GM23338 (cell line): Measurements from ENCODE around the gene CDKAL1. TPM values are rescaled to one million over a fixed set of nuclear protein-coding genes. Genes with fewer than 3 reads are reported as not detected.

Experiments used
- ATAC-seq: fragments of 200-7000 bp; cut with Tn5 transposase; 3 replicates; pipeline ENCODE4 v1.9.1; 2020
- DNase-seq: peaks from one replicate; pipeline ENCODE4 v3.0.0-alpha.2; 2015; ENCODE audit warnings: low spot score
- H2AFZ ChIP-seq: fragments of 200-600 bp; sonication (generic); 2 replicates; pipeline ENCODE4 v1.8.0; 2016; ENCODE audit warnings: antibody characterized with exemption, mild to moderate bottlenecking, moderate library complexity
- H3F3A ChIP-seq: fragments of 200-600 bp; sonication (generic); replicated peaks from 2 replicates; pipeline ENCODE4 v1.8.0; 2017; ENCODE audit warnings: antibody characterized with exemption, mixed run types, low read depth
- H3K27ac ChIP-seq: fragments of 200-600 bp; sonication (generic); 2 replicates; pipeline ENCODE4 v1.6.1; 2016; ENCODE audit warnings: low read depth
- H3K27me3 ChIP-seq: fragments of 200-600 bp; sonication (generic); 2 replicates; pipeline ENCODE4 v1.8.0; 2016; ENCODE audit warnings: mild to moderate bottlenecking, mixed run types, moderate library complexity; ENCODE audit not compliant: insufficient read depth
- H3K36me3 ChIP-seq: fragments of 200-600 bp; sonication (generic); 2 replicates; pipeline ENCODE4 v1.8.0; 2016; ENCODE audit warnings: mild to moderate bottlenecking; ENCODE audit not compliant: insufficient read depth
- H3K4me1 ChIP-seq: fragments of 200-600 bp; sonication (generic); 2 replicates; pipeline ENCODE4 v1.8.0; 2016; ENCODE audit warnings: mild to moderate bottlenecking, moderate library complexity; ENCODE audit not compliant: insufficient read depth
- H3K4me2 ChIP-seq: fragments of 200-600 bp; sonication (generic); 2 replicates; pipeline ENCODE4 v1.7.1; 2017; ENCODE audit warnings: mixed run types
- H3K4me3 ChIP-seq: fragments of 200-600 bp; sonication (generic); 2 replicates; pipeline ENCODE4 v1.6.1; 2016; ENCODE audit warnings: mixed run types
- H3K79me2 ChIP-seq: fragments of 200-600 bp; sonication (generic); replicated peaks from 2 replicates; pipeline ENCODE4 v1.8.0; 2017; ENCODE audit warnings: mild to moderate bottlenecking; ENCODE audit not compliant: insufficient read depth
- H3K9me2 ChIP-seq: fragments of 200-600 bp; sonication (generic); 2 replicates; pipeline ENCODE4 v1.8.0; 2017; ENCODE audit not compliant: insufficient read depth
- H4K20me1 ChIP-seq: fragments of 200-600 bp; sonication (generic); replicated peaks from 2 replicates; pipeline ENCODE4 v1.8.0; 2017; ENCODE audit warnings: mild to moderate bottlenecking; ENCODE audit not compliant: insufficient read depth
- H3K27ac Mint-ChIP-seq: 2 replicates; pipeline ENCODE4 v1.8.0; 2020; ENCODE audit warnings: inconsistent platforms, mild to moderate bottlenecking, moderate library complexity, mixed read lengths
- H3K27me3 Mint-ChIP-seq: 3 replicates; pipeline ENCODE4 v1.8.0; 2022; ENCODE audit warnings: low read depth, mild to moderate bottlenecking, moderate library complexity, mixed read lengths, inconsistent platforms; ENCODE audit not compliant: insufficient read depth, poor library complexity
- H3K36me3 Mint-ChIP-seq: 3 replicates; pipeline ENCODE4 v1.8.0; 2021; ENCODE audit warnings: low read depth, mild to moderate bottlenecking, inconsistent platforms, moderate library complexity, mixed read lengths
- H3K4me1 Mint-ChIP-seq: 3 replicates; pipeline ENCODE4 v1.8.0; 2020; ENCODE audit warnings: mild to moderate bottlenecking, inconsistent platforms, mixed read lengths
- H3K4me3 Mint-ChIP-seq: 3 replicates; pipeline ENCODE4 v1.8.0; 2021; ENCODE audit warnings: moderate library complexity, mild to moderate bottlenecking, inconsistent platforms, mixed read lengths
- H3K9me3 Mint-ChIP-seq: 3 replicates; pipeline ENCODE4 v1.8.0; 2020; ENCODE audit warnings: moderate library complexity, mild to moderate bottlenecking, inconsistent platforms, mixed read lengths
- CTCF ChIP-seq, 2 experiments: fragments of 200-600 bp in 1 of 2; sonication (generic) in 1 of 2; conservative IDR thresholded peaks; 2 replicates each; pipeline versions ENCODE4 v1.5.1 to v1.6.1; 2016 to 2017; ENCODE audit warnings: antibody characterized with exemption in 2 of 2, low read depth in 2 of 2, mild to moderate bottlenecking in 2 of 2, moderate library complexity in 1 of 2
- EZH2 ChIP-seq: fragments of 200-600 bp; sonication (generic); IDR thresholded peaks from one replicate; pipeline ENCODE4 v1.8.0; 2017; ENCODE audit warnings: antibody characterized with exemption, mild to moderate bottlenecking, low read depth; ENCODE audit not compliant: unreplicated experiment
- EZH2phosphoT487 ChIP-seq: fragments of 200-600 bp; sonication (generic); IDR thresholded peaks from one replicate; pipeline ENCODE4 v1.8.1; 2018; ENCODE audit warnings: antibody characterized with exemption; ENCODE audit not compliant: unreplicated experiment
- NANOG ChIP-seq: IDR thresholded peaks from 2 replicates; pipeline ENCODE4 v1.6.1; 2016; ENCODE audit warnings: antibody characterized with exemption, borderline replicate concordance
- ZNF114 ChIP-seq: fragments of 250-450 bp; sonication (Bioruptor Pico); IDR thresholded peaks from 2 replicates; pipeline ENCODE4 v1.5.0; 2020; ENCODE audit warnings: mild to moderate bottlenecking, moderate library complexity
- ZNF331 ChIP-seq: fragments of 250-450 bp; sonication (Bioruptor Pico); IDR thresholded peaks from 2 replicates; pipeline ENCODE4 v1.5.0; 2020; ENCODE audit warnings: low read depth, mild to moderate bottlenecking, moderate library complexity
- polyA plus RNA-seq: library from polyadenylated mRNA; unstranded; fragments of >200 nt; fragmentation: Nextera tagmentation; extraction: Ambion mirVana; gene quantifications from 2 replicates; pipeline ENCODE4 v1.2.1, GENCODE V29; 2016
- total RNA-seq: library from RNA; depleted of rRNA; stranded (reverse); fragments of >200 nt; shearing (Covaris generic); gene quantifications from 2 replicates; pipeline ENCODE4 v1.2.3, GENCODE V29; 2014
- TF ChIP-seq, protein P1 (sequence below): IDR thresholded peaks from 2 replicates; pipeline ENCODE4 v1.6.1; 2016; ENCODE audit warnings: antibody characterized with exemption
- TF ChIP-seq, protein P2 (sequence below): IDR thresholded peaks from one replicate; pipeline ENCODE4 v1.6.1; 2018; ENCODE audit warnings: antibody characterized with exemption; ENCODE audit not compliant: unreplicated experiment
- TF ChIP-seq, protein P3 (sequence below): fragments of 250-450 bp; sonication (Bioruptor Pico); IDR thresholded peaks from 2 replicates; pipeline ENCODE4 v1.5.0; 2020; ENCODE audit warnings: mild to moderate bottlenecking, moderate library complexity

CDKAL1 gene
- total and polyA plus RNA-seq, 2 experiments from 2014 or later = 17.8 to 35.0 TPM

GRCh38 chr6:20965276-20965675 lies 431.0 kb downstream of the CDKAL1 start:
- H4K20me1 ChIP-seq = no peaks in the 10 kb centered on the region
- Mint-ChIP-seq H3K36me3 (peaks cover 18% of the 10 kb centered on the region), H3K27me3 (peaks cover 4% of the 10 kb centered on the region), H3K4me3 (no peak overlapping the region), H3K9me3 (peaks cover 18% of the 10 kb centered on the region), H3K4me1 (peaks cover 9% of the 10 kb centered on the region), H3K27ac (no peak overlapping the region)
- no peak overlapping the region for H3K4me3 ChIP-seq
- H3K36me3 ChIP-seq = peaks cover 7% of the 10 kb centered on the region; the same call in 1 of the 2 replicates
- H2AFZ ChIP-seq = no peak overlapping the region
- no peak overlapping the region for H3K4me2 ChIP-seq
- ATAC-seq = no peak
- no peaks in the 10 kb centered on the region for H3K27me3 ChIP-seq
- H3K9me2 ChIP-seq = 0 out of 2 replicates have a peak, but pooled peaks cover under 1% of the 10 kb centered on the region
- no peak for DNase-seq
- TF ChIP-seq EZH2 = no peak
- no peak for TF ChIP-seq CTCF (conservative IDR thresholded peaks at IDR 0.05; ENCODE audit: low read depth in 2 of 2)
- no peak for TF ChIP-seq EZH2phosphoT487
- peaks cover 4% of the 10 kb centered on the region; the same call in 1 of the 2 replicates for H3K4me1 ChIP-seq
- H3K27ac ChIP-seq = no peak overlapping the region
- no peaks in the 10 kb centered on the region for H3F3A ChIP-seq
- H3K79me2 ChIP-seq = no peaks in the 10 kb centered on the region

GRCh38 chr6:20965915-20966314 lies 431.7 kb downstream of the CDKAL1 start:
- Mint-ChIP-seq H3K9me3 (peaks cover 18% of the 10 kb centered on the region), H3K27ac (no peak overlapping the region)
- H3F3A ChIP-seq = no peaks in the 10 kb centered on the region
- no peak for TF ChIP-seq EZH2phosphoT487
- TF ChIP-seq NANOG = no peak
- no peak for TF ChIP-seq ZNF331
- TF ChIP-seq ZNF114 (CRISPR knock-in tag) = no peak
- no peak for TF ChIP-seq EZH2
- TF ChIP-seq, protein P1, sequence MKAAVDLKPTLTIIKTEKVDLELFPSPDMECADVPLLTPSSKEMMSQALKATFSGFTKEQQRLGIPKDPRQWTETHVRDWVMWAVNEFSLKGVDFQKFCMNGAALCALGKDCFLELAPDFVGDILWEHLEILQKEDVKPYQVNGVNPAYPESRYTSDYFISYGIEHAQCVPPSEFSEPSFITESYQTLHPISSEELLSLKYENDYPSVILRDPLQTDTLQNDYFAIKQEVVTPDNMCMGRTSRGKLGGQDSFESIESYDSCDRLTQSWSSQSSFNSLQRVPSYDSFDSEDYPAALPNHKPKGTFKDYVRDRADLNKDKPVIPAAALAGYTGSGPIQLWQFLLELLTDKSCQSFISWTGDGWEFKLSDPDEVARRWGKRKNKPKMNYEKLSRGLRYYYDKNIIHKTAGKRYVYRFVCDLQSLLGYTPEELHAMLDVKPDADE = no peak
- TF ChIP-seq, protein P2, sequence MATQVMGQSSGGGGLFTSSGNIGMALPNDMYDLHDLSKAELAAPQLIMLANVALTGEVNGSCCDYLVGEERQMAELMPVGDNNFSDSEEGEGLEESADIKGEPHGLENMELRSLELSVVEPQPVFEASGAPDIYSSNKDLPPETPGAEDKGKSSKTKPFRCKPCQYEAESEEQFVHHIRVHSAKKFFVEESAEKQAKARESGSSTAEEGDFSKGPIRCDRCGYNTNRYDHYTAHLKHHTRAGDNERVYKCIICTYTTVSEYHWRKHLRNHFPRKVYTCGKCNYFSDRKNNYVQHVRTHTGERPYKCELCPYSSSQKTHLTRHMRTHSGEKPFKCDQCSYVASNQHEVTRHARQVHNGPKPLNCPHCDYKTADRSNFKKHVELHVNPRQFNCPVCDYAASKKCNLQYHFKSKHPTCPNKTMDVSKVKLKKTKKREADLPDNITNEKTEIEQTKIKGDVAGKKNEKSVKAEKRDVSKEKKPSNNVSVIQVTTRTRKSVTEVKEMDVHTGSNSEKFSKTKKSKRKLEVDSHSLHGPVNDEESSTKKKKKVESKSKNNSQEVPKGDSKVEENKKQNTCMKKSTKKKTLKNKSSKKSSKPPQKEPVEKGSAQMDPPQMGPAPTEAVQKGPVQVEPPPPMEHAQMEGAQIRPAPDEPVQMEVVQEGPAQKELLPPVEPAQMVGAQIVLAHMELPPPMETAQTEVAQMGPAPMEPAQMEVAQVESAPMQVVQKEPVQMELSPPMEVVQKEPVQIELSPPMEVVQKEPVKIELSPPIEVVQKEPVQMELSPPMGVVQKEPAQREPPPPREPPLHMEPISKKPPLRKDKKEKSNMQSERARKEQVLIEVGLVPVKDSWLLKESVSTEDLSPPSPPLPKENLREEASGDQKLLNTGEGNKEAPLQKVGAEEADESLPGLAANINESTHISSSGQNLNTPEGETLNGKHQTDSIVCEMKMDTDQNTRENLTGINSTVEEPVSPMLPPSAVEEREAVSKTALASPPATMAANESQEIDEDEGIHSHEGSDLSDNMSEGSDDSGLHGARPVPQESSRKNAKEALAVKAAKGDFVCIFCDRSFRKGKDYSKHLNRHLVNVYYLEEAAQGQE = no peak
- TF ChIP-seq, protein P3, sequence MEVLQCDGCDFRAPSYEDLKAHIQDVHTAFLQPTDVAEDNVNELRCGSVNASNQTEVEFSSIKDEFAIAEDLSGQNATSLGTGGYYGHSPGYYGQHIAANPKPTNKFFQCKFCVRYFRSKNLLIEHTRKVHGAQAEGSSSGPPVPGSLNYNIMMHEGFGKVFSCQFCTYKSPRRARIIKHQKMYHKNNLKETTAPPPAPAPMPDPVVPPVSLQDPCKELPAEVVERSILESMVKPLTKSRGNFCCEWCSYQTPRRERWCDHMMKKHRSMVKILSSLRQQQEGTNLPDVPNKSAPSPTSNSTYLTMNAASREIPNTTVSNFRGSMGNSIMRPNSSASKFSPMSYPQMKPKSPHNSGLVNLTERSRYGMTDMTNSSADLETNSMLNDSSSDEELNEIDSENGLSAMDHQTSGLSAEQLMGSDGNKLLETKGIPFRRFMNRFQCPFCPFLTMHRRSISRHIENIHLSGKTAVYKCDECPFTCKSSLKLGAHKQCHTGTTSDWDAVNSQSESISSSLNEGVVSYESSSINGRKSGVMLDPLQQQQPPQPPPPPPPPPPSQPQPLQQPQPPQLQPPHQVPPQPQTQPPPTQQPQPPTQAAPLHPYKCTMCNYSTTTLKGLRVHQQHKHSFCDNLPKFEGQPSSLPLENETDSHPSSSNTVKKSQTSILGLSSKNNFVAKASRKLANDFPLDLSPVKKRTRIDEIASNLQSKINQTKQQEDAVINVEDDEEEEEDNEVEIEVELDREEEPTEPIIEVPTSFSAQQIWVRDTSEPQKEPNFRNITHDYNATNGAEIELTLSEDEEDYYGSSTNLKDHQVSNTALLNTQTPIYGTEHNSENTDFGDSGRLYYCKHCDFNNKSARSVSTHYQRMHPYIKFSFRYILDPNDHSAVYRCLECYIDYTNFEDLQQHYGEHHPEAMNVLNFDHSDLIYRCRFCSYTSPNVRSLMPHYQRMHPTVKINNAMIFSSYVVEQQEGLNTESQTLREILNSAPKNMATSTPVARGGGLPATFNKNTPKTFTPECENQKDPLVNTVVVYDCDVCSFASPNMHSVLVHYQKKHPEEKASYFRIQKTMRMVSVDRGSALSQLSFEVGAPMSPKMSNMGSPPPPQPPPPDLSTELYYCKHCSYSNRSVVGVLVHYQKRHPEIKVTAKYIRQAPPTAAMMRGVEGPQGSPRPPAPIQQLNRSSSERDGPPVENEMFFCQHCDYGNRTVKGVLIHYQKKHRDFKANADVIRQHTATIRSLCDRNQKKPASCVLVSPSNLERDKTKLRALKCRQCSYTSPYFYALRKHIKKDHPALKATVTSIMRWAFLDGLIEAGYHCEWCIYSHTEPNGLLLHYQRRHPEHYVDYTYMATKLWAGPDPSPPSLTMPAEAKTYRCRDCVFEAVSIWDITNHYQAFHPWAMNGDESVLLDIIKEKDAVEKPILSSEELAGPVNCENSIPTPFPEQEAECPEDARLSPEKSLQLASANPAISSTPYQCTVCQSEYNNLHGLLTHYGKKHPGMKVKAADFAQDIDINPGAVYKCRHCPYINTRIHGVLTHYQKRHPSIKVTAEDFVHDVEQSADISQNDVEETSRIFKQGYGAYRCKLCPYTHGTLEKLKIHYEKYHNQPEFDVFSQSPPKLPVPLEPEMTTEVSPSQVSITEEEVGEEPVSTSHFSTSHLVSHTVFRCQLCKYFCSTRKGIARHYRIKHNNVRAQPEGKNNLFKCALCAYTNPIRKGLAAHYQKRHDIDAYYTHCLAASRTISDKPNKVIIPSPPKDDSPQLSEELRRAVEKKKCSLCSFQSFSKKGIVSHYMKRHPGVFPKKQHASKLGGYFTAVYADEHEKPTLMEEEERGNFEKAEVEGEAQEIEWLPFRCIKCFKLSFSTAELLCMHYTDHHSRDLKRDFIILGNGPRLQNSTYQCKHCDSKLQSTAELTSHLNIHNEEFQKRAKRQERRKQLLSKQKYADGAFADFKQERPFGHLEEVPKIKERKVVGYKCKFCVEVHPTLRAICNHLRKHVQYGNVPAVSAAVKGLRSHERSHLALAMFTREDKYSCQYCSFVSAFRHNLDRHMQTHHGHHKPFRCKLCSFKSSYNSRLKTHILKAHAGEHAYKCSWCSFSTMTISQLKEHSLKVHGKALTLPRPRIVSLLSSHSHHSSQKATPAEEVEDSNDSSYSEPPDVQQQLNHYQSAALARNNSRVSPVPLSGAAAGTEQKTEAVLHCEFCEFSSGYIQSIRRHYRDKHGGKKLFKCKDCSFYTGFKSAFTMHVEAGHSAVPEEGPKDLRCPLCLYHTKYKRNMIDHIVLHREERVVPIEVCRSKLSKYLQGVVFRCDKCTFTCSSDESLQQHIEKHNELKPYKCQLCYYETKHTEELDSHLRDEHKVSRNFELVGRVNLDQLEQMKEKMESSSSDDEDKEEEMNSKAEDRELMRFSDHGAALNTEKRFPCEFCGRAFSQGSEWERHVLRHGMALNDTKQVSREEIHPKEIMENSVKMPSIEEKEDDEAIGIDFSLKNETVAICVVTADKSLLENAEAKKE (CRISPR knock-in tag) = no peak

More at GRCh38 chr6:20965915-20966314, 431.7 kb downstream of the CDKAL1 start:
- H3K4me1 Mint-ChIP-seq = peaks cover 6% of the 10 kb centered on the region
- no peaks in the 10 kb centered on the region for H3K27me3 ChIP-seq
- peaks cover 18% of the 10 kb centered on the region for H3K36me3 Mint-ChIP-seq
- H2AFZ ChIP-seq = no peak overlapping the region
- H4K20me1 ChIP-seq = no peaks in the 10 kb centered on the region
- DNase-seq (no peak), ATAC-seq (no peak)
- no peaks in the 10 kb centered on the region for H3K79me2 ChIP-seq
- H3K4me3 ChIP-seq = no peak overlapping the region
- no peaks in the 10 kb centered on the region; the same call in 1 of the 2 replicates for H3K4me1 ChIP-seq
- no peak overlapping the region for H3K27ac ChIP-seq
- peaks cover 4% of the 10 kb centered on the region for H3K27me3 Mint-ChIP-seq
- H3K4me3 Mint-ChIP-seq = no peak overlapping the region
- H3K9me2 ChIP-seq = peaks cover 4% of the 10 kb centered on the region; the same call in 1 of the 2 replicates
- H3K4me2 ChIP-seq = no peak overlapping the region
- H3K36me3 ChIP-seq = peaks cover 7% of the 10 kb centered on the region; the same call in 1 of the 2 replicates
